ENCODE measurements around the gene COL2A1. TPM values are rescaled to one million over a fixed set of nuclear protein-coding genes. Genes with fewer than 3 reads are reported as not detected.
"Not testable (repeated sequence)": the region's sequence is repeated elsewhere in the genome, so short reads cannot be mapped to it uniquely, and the experiment has no call there.

Gene COL2A1
- polyA plus RNA-seq, 3 donors = 30.9 to 43.8 (median 34.9) TPM

DNA sequence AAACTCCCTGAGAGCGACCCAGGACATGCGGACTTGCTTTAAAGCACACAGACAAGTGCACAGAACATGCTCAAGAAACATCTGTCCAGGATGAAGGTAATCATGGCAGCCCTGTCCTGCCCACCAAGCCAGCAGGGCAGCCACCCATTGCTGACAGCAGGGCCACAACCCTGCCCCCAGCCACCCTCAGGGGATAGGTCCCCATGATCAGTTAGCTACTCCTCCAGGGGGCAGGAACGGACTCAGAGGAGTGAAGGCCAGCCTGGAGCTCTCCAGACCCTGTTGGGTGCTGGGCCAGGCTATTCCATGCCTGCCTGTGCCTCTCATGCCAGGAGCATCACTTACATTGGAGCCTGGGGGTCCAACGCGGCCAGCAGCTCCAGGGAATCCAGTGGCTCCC, 25.1 kb downstream of the COL2A1 start:
- no peak for DNase-seq (ENCODE audit: low read depth in 3 of 3, low spot score in 2 of 3)

DNA sequence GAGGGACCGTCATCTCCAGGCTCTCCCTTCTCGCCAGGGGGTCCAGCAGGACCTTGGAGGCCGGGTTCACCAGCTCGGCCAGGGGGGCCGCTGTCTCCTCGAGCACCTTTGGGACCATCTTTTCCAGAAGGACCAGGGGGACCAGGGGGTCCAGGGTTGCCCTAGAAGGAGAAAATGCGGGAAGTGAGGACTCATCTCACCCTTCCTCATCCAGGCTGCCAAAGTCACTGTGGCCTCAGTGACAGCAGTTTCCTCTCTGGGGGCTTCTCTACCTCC, 25.7 kb downstream of the COL2A1 start:
- no peak for DNase-seq (ENCODE audit: low read depth in 3 of 3, low spot score in 2 of 3)

DNA sequence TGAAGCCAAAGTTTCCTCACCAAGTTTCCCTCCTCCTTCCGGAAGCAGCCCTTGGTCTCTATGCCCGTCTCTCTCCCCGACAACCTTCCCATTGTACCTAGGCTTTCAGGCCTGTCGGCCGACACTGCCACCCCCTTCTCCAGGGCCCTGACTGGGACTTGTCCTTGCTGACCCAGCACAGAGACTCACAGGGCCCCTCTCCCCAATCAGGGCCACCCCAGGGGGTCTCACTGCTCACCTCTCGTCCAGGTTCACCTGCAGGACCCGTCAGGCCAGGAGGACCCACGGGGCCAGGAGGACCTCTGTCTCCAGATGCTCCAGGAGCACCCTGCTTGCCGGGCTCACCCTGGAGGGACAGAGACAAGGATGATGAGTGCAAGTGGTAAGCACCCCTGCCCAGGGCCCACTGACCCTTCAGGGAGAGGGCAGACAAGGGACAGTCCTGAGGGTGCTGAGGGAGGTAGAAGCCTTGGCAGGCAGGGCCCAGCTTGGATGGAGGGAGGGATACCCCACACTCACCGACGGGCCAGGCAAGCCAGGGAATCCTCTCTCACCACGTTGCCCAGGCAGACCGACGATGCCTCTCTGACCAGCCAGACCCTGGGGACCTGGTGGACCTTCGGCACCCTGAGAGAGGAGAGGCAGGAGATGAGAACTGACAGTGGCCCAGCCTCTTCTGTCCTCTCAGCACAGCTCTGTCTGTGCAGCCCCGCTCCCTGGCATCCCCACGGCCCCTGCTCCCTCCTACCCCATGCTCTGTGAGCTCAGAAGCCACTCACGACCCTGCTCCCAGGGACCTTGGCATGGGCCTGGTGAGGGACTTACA, 26.3 kb downstream of the COL2A1 start:
- DNase-seq (ENCODE audit: low read depth in 3 of 3, low spot score in 2 of 3) = no peak

DNA sequence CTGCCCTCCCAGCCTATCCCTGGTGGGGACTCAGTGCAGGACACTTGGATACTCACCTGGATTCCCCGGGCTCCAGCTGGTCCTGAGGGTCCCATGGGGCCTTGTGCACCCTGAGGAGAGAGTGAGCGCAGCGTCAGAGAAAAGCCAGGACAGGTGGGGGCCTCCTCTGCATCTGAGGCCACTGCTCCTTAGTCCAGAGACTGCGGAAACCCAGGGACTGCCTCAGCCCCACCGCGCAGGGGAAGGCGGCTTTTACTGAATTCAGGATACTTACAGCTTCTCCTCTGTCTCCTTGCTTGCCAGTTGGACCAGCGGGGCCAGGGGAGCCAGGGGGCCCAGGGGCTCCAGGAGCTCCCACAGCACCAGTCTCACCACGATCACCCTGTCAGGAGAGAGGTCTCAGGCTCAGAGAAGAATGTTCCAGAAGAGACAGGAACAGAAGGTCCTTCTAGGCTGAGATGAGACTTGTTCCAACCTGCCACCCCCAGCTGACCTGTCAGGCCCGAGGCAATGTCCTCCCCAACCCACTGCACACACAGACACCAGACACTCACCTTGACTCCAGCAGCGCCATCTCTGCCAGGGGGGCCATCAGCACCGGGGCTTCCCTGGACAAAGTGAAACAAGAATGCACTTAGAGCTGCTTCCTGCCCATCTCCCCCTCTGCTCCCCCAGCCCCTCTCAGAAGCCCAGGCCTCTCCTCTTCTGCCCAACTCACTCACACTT, 27.1 kb downstream of the COL2A1 start:
- DNase-seq (ENCODE audit: low read depth in 3 of 3, low spot score in 2 of 3) = no peak

DNA sequence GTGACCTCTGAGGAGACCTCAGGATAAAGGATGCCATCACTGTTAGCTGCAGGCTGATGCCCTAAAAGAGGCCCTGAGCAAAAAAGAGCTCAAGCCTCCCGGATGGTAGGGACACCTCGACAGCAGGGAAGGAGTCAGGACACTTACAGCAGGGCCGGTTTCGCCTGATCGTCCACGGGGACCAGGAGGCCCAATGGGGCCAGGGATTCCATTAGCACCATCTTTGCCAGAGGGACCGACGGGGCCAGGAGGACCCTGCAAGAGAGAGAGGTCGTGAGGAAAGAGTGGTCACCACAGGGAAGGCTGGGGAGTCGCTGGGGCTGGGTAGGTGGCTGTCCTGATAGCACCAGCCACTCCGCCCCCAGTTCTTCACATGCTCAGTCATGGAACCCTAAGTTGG, 28.5 kb downstream of the COL2A1 start:
- DNase-seq (ENCODE audit: low read depth in 3 of 3, low spot score in 2 of 3) = no peak

DNA sequence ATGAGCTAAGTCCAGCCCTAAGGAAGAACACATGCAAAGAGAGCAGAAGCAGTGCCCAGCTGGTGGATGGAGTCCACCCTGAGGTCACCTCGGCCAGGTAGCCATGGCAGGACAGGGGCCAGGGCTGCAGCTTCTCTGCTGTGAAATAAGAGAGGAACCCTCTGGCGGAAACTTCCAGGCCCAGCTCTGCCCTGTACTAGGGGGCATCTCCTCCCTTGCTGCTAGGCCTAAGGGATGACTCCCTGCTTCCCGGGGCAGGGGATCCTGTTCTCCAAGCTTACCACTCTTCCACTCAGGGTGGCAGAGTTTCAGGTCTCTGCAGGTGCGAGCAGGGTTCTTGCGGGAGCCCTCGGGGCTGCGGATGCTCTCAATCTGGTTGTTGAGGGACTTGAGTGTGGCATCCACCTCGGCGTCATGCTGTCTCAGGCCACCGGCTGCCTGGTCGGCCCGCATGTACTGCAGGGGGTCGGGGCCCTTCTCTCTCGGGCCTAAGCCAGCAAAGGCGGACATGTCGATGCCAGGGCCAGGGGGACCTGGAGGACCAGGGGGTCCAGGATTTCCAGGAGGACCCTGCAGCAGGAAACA, 29.1 kb downstream of the COL2A1 start:
- no peak for DNase-seq (ENCODE audit: low read depth in 3 of 3, low spot score in 2 of 3)

DNA sequence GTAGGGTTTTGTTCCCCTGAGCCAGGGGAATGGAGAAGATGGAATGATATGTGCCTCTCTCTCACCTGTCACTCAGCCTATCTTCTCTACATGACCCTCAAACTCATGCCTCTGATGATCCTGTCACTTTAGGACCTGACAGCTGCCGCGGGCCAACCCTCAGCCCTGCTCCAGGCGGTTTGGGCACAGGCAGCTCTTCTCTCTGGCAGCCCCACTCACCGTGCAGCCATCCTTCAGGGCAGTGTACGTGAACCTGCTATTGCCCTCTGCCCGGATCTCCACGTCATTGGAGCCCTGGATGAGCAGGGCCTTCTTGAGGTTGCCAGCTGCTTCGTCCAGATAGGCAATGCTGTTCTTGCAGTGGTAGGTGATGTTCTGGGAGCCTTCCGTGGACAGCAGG, 30.4 kb downstream of the COL2A1 start:
- DNase-seq (ENCODE audit: low read depth in 3 of 3, low spot score in 2 of 3) = no peak

DNA sequence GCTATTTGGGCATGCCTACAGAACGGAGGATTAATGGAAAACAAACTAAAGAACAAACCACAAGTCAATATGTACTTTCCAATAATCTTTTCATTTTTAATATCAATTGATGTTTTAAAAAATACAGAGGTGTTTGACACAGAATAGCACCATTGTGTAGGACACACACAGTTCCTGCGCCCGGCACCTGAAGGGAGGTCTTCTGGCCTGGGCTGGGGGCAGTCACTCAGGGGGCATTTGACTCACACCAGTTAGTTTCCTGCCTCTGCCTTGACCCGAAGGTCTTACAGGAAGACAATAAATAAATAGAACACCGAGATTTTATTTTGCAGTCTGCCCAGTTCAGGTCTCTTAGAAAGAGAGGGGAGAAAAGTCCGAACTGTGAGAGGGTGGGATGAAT, 31.4 kb downstream of the COL2A1 start:
- no peak for DNase-seq (ENCODE audit: low read depth in 3 of 3, low spot score in 2 of 3)

DNA sequence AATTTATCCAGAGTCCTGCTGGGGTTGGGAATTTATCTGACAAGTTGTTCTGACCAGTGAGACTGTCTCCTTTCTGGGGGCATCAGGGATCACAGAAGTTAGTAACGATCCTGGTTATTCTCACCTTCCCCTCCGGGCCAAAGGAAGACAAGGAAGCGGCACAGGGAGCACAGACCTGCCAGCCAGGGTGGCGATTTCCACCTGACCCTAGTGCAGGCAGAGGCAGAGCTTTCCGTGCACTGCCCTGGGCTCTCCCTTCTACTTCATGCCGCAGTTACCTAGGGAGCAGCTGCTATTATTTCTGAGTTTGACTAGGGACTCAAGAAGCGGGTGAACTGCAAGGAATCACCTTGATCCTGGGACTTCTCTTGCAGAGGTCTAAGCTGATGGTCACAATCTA, 33.4 kb downstream of the COL2A1 start:
- no peak for DNase-seq (ENCODE audit: low read depth in 3 of 3, low spot score in 2 of 3)

DNA sequence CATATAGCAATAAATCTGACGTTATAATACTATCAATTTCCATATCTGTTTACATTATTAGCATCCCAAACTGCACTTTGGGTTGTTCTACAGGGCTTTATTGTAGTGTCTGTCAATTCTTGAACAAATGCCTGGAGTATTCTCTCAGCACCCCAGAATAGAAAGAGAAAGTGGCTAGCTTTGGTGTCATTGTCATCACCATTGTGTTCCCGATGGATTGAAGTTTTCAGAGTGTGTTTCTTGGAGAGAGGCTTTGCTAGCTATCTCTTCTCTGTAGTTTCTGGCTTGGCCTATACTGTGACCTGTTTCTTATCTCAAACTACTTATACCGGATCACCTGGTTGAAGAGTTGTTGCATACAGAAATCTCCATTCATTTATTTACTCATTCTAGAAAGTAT, 34.4 kb downstream of the COL2A1 start:
- no peak for DNase-seq (ENCODE audit: low read depth in 3 of 3, low spot score in 2 of 3)

DNA sequence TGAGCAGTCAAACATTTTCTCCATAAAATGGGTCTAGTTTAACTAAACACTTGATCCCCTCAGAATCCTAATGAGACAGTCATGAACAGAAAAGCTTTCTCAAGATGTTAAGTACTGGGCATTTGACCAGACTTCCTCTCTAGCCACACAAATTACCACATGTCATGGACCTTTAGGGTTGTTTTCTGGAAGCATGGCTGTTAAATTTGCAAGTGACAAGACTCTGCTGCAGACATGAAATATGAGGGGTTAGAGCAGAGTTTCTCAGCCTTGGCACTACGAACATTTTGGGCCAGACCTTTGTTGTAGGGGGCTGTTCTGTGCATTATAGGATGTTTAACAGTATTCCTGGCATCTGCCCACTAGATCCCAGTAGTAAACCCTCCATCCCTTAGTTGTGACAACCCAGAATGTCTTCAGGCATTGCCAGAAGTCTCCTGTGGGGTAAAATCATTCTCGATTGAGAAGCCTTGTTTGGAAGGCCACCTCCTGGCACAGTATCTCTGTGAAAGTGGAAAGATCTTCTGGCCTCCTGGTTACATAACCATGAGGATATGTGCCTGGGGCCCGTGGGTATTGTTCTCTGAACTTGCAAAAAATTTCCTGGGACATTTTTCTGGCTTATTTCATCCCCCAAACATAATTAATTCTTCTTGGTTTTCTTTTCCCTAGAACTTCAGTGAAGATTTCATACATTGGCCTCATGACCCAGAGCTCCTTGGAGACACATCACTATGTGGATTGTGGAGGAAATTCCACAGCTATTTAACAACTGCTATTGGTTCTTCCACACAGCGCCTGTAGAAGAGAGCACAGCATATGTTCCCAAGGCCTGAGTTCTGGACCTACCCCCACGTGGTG, 36.6 kb downstream of the COL2A1 start:
- no peak for DNase-seq (ENCODE audit: low read depth in 3 of 3, low spot score in 2 of 3)

DNA sequence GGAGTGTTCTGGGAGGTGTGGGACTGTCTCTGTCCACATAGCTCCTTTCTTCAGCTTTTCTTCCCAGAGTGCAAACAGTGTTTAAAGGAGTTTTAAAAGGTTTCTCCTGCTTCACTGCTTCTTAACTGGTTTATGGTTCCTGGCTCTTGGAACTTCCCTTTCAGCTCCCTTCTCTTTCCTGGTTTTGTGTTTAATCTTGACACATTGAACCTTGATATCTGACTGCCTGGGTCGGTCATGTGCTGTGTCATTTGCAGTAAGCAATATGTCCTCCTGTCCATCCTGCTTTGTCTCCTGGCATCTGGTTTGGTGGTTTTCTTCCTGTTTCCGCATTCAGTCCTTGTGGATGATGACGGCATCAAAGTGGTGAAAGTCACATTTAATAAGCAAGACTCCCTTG, 38.7 kb downstream of the COL2A1 start:
- DNase-seq (ENCODE audit: low read depth in 3 of 3, low spot score in 2 of 3) = no peak

DNA sequence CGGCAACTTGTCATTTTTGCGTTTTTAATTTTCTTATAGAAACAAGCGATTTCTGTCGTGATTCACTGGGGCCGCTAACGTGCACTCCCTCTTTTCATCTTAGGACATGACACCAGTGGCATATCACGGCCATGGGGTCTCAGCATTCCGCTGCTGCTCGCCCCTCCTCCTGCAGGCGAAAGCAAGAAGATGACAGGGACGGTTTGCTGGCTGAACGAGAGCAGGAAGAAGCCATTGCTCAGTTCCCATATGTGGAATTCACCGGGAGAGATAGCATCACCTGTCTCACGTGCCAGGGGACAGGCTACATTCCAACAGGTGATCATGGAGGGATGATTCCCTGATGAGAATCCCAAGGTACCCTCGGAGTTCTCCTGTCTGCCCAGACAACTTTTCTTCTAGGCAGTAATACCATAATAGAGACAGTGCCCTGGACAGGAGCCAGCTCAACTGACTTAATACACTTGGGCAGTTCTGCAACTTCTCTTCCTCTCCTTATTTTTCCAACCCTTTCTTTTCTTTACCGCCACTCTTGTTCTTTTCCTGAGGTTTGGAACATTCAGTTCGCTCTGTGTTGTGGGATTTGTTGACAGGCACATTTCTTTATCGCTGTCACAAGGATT, 40.1 kb downstream of the COL2A1 start:
- DNase-seq (ENCODE audit: low read depth in 3 of 3, low spot score in 2 of 3) = no peak

DNA sequence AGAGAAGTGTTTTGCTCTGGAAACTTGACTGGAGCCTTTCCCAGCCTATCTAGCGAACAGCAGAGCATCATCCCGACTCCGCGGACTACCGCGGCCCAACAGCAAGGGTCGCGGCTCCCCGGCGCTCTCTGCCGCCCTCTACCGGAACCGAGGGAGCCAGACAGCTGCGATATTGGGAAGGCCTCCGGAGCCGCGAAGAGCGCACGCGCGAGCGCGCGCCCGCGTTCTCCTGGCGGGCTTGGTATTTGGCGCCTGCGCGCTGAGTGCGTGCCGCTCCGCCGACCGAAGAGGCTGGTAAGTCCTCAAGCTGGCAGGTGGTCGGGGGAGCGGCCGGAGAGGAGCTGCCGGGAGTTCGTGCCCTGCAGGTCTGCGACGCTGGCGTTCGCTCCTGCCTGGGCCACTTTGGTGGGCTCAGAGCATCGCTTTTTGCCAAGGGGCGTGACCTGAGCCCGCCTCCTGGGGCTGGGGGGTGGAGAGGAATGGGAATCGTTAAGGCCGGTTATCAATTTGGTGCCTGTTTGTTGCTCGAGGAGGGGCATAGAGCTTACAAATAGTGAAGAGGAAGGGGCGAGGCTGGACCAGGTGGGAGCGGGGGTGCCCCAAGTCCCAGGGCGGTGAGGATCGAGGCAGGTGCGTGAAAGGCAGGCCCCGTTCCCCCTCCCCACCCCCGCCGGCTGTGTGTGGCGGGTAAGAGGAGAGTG, 40.8 kb downstream of the COL2A1 start, which contains the start of gene TMEM106C:
TMEM106C (plus strand) TSS at position 257 of the 701 bp plus-strand sequence. CDS start 641 bp downstream, outside the sequence.
- peak; percentile 93 to 95 (median 94) for DNase-seq (ENCODE audit: low read depth in 3 of 3, low spot score in 2 of 3)

DNA sequence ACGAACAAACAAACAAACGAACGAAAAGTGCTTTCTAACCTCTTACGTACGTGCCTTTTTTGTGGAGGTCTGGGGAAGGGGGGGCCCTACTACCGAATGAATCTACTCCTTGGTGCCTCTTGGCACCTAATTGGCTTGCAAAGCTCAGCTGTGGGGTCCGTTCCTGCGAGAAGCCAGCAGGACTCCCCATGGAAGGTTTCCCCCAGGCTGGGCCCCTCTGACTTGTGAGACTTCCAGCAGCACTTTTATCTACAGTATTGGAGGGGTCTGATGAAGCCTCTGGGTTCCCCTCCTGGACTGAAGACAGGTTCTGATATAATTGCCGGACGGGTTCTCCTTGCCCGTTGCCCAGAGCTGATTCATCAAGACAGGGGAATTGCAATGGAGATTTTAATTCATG, 42.1 kb downstream of the COL2A1 start:
- no peak for DNase-seq (ENCODE audit: low read depth in 3 of 3, low spot score in 2 of 3)

DNA sequence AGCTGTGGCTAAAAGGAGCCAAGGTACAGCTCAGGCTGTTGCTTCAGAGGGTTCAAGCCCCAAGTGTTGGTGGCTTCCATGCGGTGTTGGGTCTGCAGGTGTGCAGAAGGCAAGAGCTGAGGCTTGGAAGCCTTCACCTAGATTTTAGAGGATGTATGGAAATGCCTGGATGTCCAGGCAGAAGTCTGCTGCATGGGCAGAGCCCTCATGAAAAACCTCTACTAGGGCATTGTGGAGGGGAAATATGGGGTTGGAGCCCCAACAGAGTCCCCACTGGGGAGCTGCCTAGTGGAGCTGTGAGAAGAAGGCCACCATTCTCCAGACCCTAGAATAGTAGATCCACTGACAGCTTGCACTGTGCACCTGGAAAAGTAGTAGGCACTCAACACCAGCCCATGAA, 46.6 kb downstream of the COL2A1 start:
- not testable (repeated sequence) for DNase-seq (ENCODE audit: low read depth in 3 of 3, low spot score in 2 of 3)

DNA sequence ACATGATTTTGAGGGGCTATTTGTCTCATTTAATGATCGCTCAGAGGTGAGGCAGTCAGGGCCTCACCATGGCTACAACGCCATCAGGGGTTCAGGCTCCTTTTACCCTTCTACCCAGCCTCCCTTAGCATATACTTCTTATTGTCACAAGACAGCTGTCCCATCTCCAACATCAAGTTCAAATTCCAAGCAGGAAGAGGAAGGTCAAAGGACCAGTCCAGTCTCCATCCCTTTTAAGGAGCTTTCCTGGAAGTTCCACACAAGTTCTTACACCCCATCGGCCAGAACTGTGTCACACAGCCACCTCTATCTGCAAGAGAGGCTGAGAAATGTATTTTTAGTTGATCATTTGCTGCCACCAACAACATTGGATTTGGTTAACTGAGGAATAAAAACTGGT, 49.2 kb downstream of the COL2A1 start:
- no peak for DNase-seq (ENCODE audit: low read depth in 3 of 3, low spot score in 2 of 3)

DNA sequence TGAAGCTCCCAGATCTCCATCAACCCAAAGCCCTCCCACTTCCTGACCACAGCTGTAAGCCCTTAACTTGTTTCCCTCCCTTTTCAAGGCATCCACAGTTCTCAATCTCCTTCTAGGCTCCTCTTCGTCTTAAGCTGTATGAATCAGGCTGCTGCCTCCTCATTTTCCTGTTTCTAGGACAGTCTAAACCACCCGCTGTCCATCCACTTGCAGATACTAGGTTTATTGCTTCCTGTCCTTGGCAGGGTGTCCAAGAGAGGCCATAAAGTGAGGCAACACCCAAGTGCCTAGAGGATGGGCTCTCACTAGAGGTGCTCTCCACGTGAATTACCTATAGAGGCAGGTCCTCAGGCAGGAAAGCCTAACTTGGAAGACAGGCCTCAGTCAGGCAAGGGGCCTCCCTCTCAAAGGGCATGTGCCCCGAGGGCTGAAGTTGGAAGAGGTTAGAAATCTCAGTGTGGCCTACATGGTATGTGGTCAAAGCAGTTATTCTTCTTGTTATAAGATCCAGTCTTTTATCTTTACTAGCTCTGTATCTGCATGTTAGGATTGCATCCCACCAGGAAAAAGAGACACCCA, 49.7 kb downstream of the COL2A1 start:
- no peak for DNase-seq (ENCODE audit: low read depth in 3 of 3, low spot score in 2 of 3)

DNA sequence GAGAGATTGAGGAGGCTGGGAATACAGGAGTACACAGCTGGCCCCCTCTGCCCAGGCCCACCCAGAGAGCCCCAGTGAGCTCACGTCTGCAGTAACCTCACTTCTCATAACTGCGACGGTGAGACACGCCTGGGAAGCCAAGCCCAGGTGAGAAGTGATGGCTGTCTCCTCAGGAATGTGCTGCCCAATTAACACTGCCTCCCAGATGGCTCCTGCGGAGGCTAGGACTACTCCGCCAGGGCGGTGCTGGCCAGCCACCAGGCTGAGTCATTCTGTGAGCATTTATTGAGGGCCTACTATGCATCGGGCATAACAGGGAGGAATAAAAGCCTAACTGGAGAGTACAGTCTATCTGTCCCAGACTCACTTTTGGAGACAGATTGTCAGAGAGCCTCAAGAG, 50.2 kb downstream of the COL2A1 start:
- DNase-seq (ENCODE audit: low read depth in 3 of 3, low spot score in 2 of 3) = no peak
